Tibial artery (tissue), 4 donors: ENCODE measurements around the gene MSI1.

Source experiments
- DNase-seq, 2 donors: peaks; one replicate each; pipeline ENCODE4 v3.0.0-alpha.2; 2019
- H3K27ac ChIP-seq, 2 donors: fragments of 200-600 bp; sonication (generic) in 1 of 2; 1 replicate in 1 of 2; 2 replicates in 1 of 2; pipeline ENCODE4 v1.5.1; 2018 to 2019; ENCODE audit warnings: mild to moderate bottlenecking in 1 of 2
- H3K27me3 ChIP-seq, 2 donors: fragments of 200-600 bp; sonication (generic) in 1 of 2; one replicate each; pipeline versions ENCODE4 v1.5.1 to v1.6.0; 2016 to 2019
- H3K36me3 ChIP-seq, 3 donors: fragments of 200-600 bp; sonication (generic) in 2 of 3; one replicate each; pipeline ENCODE4 v1.5.1; 2016 to 2019; ENCODE audit warnings: mild to moderate bottlenecking in 2 of 3
- H3K4me1 ChIP-seq, 4 donors: fragments of 200-600 bp; sonication (generic) in 2 of 4; 1 replicate in 3 of 4; 2 replicates in 1 of 4; pipeline ENCODE4 v1.5.1; 2016 to 2019
- H3K4me3 ChIP-seq, 2 donors: fragments of 200-600 bp; sonication (generic) in 1 of 2; 1 replicate in 1 of 2; 2 replicates in 1 of 2; pipeline ENCODE4 v1.5.1; 2018 to 2019; ENCODE audit warnings: mild to moderate bottlenecking in 2 of 2
- H3K9me3 ChIP-seq, 3 donors: fragments of 200-600 bp; sonication (generic) in 1 of 3; one replicate each; pipeline ENCODE4 v1.5.1; 2016 to 2019
- CTCF ChIP-seq, 2 experiments: fragments of 200-600 bp in 1 of 2; fragments of 450-650 bp in 1 of 2; IDR thresholded peaks; one replicate each; pipeline ENCODE4 v1.5.1; 2017 to 2019; ENCODE audit warnings: antibody characterized with exemption in 2 of 2, mild to moderate bottlenecking in 1 of 2, moderate library complexity in 1 of 2
- intact Hi-C: fragments of 100-400 bp; cut with DNase I; formaldehyde crosslinking; loops from one replicate; pipeline ENCODE4 v1.15.0; 2023; ENCODE audit warnings: low total_unique reads

MSI1 gene

DNA sequence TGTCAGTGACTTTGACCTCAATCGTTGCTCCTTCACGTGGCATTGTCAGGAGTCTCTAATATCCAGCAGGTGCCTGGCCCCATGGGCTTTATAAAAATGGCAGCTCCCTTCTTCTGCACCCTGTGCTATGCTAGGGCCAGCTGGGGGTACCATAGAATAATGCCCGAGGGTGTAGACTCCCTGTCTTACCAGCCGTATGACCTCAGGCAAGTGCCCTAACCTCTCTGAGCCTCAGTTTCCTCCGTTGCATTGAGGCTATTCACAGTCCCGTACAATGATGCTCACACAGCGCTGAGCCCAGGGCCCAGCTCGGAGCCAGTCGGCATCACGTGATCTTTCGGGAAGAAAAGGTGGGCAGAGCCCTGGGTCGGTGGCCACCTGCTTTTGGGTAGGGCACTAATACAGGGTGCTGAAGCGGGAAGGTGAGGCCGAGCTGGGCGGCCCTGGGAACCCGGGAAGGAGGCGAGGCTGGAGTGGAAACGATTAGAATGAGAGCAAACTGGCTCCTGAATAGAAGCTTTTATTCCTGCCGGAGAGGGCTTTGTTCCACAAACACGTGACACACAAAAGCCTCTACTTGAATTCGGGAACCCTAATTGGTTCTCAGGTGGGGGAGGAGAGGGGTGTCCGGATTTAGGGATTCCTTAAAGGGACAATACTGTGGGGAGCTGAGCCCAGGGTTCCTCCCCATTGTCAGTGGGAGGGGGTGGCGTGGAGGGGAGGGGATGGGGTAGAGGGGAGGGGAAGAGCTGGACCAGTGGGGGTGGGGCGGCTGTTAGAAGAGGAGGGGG lies 19.9 kb upstream of the MSI1 start:
- peaks cover 0 to 53% of the 10 kb centered on the region in 2 donors for H3K27me3 ChIP-seq
- H3K9me3 ChIP-seq: no peaks in the 10 kb centered on the region
- no peak for TF ChIP-seq CTCF (IDR thresholded peaks at IDR 0.05)
- DNase-seq: no peak
- H3K27ac ChIP-seq: no peak overlapping the region
- intact Hi-C loops: no loop called here
- H3K4me3 ChIP-seq: no peak overlapping the region
- H3K4me1 ChIP-seq: peaks cover 0 to 4% (median 0%) of the 10 kb centered on the region in 4 donors
- no peaks in the 10 kb centered on the region for H3K36me3 ChIP-seq

DNA sequence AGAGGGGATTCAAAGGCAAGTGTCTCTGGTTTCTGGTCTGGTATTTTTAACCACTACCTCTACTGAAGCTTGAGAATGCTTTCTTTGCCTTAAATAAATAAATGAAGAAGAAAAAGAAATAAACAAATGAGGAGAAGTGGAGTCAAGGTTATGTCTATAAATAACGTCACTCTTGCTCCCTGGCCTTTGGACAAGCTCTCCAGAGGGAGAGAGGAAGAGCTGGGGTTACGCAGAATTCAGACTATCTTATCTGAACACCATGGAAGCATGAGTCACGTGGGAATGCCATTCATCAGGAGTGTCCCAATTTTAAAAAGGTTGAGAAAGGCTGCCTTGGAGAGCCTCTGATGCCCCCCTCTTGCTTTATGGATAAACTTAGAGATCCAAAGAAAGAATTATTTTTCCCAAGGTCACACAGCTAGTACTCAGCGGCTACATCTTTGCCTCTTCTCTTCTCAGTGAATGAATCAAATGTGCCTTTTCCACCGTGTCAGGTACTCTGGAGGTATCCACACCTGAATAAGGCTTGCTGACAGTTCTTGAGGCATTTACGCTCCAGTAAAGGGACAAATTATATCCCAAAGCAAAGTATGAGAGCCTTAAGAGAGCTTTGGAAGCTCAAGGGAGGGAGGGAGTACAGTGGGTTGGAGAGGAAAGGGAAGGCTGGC lies 12.9 kb upstream of the MSI1 start:
- Histone ChIP-seq H3K27me3 (peaks cover 0 to 43% of the 10 kb centered on the region in 2 donors), H3K36me3 (no peaks in the 10 kb centered on the region), H3K4me3 (no peak overlapping the region), H3K4me1 (no peaks in the 10 kb centered on the region), H3K27ac (no peak overlapping the region), H3K9me3 (no peaks in the 10 kb centered on the region)
- TF ChIP-seq CTCF (IDR thresholded peaks at IDR 0.05): no peak
- DNase-seq: no peak
- intact Hi-C loops: no loop called here

- intact Hi-C loops: no loop called here
- no peaks in the 10 kb centered on the region for H3K36me3 ChIP-seq
Observed at GRCh38 chr12:120378036-120378435, 9.1 kb upstream of the MSI1 start.

DNA sequence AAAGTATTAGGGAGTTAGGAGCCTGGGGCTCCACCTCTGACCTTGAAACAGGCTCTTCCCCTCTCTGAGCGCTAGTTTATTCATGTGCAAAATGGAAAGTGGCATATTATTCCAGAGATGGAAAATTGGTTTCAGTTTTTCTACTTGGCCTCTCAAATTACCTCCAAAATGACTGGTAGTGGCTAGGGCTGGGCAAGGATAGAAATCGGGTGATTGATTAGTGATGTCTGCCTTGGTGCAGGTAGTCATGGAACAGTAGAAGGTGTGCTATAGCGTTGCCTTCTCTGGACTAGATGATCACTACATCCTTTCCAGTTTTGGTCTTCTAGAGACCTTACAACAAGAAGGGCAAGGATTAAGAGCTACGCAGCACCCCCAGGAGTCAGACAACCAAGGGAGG lies 8.6 kb upstream of the MSI1 start:
- H3K27me3 ChIP-seq: peaks cover 0 to 59% of the 10 kb centered on the region in 2 donors
- intact Hi-C loops: no loop called here

More at GRCh38 chr12:120378036-120378435, 9.1 kb upstream of the MSI1 start:
- no peaks in the 10 kb centered on the region for H3K4me1 ChIP-seq
- no peak overlapping the region for H3K4me3 ChIP-seq
- H3K27me3 ChIP-seq: peaks cover 0 to 55% of the 10 kb centered on the region in 2 donors
- H3K27ac ChIP-seq: no peak overlapping the region
- no peak for TF ChIP-seq CTCF (IDR thresholded peaks at IDR 0.05)
- no peaks in the 10 kb centered on the region for H3K9me3 ChIP-seq
- no peak for DNase-seq

GRCh38 chr12:120376934-120377572 lies 8.1 kb upstream of the MSI1 start:
- Histone ChIP-seq H3K9me3 (no peaks in the 10 kb centered on the region), H3K27me3 (peaks cover 0 to 61% of the 10 kb centered on the region in 2 donors), H3K4me1 (no peaks in the 10 kb centered on the region), H3K27ac (no peak overlapping the region), H3K4me3 (no peak overlapping the region), H3K36me3 (no peaks in the 10 kb centered on the region)
- no peak for TF ChIP-seq CTCF (IDR thresholded peaks at IDR 0.05)
- no peak for DNase-seq
- intact Hi-C loops: no loop called here

More for the DNA sequence above, 8.6 kb upstream of the MSI1 start:
- Histone ChIP-seq H3K4me3 (no peak overlapping the region), H3K27ac (no peak overlapping the region), H3K4me1 (no peaks in the 10 kb centered on the region), H3K9me3 (no peaks in the 10 kb centered on the region), H3K36me3 (no peaks in the 10 kb centered on the region)
- no peak for DNase-seq
- no peak for TF ChIP-seq CTCF (IDR thresholded peaks at IDR 0.05)
